Measurements from ENCODE around the gene TLX1.
A peak's percentile ranks its signal among the peaks of the same experiment; 100 is the strongest.

TLX1 gene

DNA sequence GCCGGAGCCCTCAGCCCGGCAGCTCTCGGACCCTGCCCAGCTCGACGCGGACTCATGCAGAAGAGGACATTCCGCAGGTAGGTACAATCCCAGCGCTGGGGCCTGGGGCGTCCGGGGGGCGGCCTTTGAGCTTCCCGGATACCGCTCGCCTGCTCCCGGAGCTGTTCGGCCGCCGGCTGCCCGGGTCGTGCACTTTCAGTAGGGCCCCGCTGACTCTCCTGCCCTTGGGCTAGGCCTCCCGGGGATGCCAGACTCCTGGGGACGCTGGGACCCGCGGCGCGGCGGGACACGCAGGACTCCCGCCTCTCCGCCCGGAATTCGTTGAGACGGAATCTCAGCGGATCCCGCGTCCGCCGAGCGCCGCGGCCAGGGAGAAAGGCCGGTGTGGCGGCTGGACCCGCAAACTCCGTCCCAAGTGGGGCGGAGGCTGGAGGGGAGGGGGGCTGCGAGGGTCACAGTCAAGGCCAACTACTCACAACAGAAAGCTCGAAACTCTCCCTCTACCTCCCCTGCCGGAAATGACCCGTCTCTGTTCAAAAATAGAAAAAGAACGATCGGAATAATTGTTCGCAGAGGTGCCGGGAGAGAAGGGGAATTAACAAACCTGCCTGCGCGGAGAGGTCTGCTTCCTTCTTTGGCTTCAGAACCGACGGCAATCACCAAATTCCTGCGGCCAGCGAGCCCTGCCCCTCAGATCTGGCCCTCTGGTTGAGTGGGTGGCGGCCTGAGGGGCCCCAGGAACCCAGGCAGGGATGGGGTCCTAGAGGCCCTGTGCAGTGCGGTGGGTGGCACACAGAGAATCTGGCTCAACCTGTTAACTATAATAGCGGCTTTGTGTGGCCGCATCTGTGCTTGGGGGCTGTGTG lies 9.2 kb downstream of the TLX1 start:
- Histone ChIP-seq H3K4me1 (ENCODE audit: control insufficient read depth in 1 of 2, insufficient read depth in 1 of 2, low read depth in 1 of 2, low read length in 1 of 2) (peaks cover under 1 to 3% of the 10 kb centered on the region in 2 experiments), H3K27ac (no peak overlapping the region), H3K4me3 (ENCODE audit: low read depth in 1 of 2, low read length in 1 of 2) (no peak overlapping the region), H3K36me3 (no peaks in the 10 kb centered on the region), H3K27me3 (peaks cover 100% of the 10 kb centered on the region), H3K9me3 (no peaks in the 10 kb centered on the region)
- TF ChIP-seq, protein P1, sequence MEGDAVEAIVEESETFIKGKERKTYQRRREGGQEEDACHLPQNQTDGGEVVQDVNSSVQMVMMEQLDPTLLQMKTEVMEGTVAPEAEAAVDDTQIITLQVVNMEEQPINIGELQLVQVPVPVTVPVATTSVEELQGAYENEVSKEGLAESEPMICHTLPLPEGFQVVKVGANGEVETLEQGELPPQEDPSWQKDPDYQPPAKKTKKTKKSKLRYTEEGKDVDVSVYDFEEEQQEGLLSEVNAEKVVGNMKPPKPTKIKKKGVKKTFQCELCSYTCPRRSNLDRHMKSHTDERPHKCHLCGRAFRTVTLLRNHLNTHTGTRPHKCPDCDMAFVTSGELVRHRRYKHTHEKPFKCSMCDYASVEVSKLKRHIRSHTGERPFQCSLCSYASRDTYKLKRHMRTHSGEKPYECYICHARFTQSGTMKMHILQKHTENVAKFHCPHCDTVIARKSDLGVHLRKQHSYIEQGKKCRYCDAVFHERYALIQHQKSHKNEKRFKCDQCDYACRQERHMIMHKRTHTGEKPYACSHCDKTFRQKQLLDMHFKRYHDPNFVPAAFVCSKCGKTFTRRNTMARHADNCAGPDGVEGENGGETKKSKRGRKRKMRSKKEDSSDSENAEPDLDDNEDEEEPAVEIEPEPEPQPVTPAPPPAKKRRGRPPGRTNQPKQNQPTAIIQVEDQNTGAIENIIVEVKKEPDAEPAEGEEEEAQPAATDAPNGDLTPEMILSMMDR (IDR thresholded peaks at IDR 0.05): no peak

DNA sequence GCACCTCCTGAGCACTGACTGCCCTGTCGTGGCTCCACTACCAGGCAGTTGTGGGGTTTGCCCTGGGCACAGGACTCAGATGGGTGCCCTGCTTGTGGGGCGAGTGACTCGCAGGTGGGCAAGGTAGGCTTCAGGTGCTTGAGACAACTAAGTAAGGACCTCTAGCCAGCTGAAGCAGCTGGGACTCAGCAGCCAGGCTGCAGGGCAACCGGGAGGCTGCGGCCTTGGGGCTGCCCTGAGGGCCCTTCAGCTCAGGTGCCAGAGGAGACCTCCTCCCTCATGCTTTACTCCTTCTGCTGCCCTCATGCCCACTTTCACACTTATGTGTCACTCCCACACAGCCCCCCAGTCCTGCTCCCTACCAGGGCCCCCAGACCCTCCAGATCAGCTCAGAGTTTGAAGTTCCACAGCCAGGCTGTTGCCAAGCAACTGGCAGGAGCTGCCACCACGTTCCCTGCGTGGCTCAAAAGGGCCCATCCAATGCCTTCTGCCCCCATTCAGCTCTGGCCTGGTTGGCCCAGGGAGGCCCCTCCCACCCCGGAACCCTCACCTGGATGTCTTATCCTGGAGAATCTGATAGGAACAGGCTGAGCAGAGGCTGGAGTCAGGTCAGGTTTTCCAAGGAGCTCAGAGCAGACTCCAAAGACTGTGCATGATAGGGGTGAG lies 10.0 kb downstream of the TLX1 start:
- TF ChIP-seq, protein P1 (IDR thresholded peaks at IDR 0.05): no peak
- no peaks in the 10 kb centered on the region for H3K36me3 ChIP-seq
- no peak overlapping the region for H3K4me3 ChIP-seq (ENCODE audit: low read depth in 1 of 2, low read length in 1 of 2)
- no peaks in the 10 kb centered on the region for H3K9me3 ChIP-seq
- no peak overlapping the region for H3K27ac ChIP-seq
- H3K4me1 ChIP-seq (ENCODE audit: control insufficient read depth in 1 of 2, insufficient read depth in 1 of 2, low read depth in 1 of 2, low read length in 1 of 2): peaks cover 0 to 3% of the 10 kb centered on the region in 2 experiments
- peaks cover 100% of the 10 kb centered on the region for H3K27me3 ChIP-seq

GRCh38 chr10:101141616-101142532 lies 10.8 kb downstream of the TLX1 start:
- TF ChIP-seq, protein P1 (IDR thresholded peaks at IDR 0.05): peak; percentile 73
- Histone ChIP-seq H3K4me3 (ENCODE audit: low read depth in 1 of 2, low read length in 1 of 2) (no peak overlapping the region), H3K36me3 (no peaks in the 10 kb centered on the region), H3K4me1 (ENCODE audit: control insufficient read depth in 1 of 2, insufficient read depth in 1 of 2, low read depth in 1 of 2, low read length in 1 of 2) (peaks cover 0 to 3% of the 10 kb centered on the region in 2 experiments), H3K27ac (no peak overlapping the region), H3K27me3 (peaks cover 100% of the 10 kb centered on the region), H3K9me3 (no peaks in the 10 kb centered on the region)

DNA sequence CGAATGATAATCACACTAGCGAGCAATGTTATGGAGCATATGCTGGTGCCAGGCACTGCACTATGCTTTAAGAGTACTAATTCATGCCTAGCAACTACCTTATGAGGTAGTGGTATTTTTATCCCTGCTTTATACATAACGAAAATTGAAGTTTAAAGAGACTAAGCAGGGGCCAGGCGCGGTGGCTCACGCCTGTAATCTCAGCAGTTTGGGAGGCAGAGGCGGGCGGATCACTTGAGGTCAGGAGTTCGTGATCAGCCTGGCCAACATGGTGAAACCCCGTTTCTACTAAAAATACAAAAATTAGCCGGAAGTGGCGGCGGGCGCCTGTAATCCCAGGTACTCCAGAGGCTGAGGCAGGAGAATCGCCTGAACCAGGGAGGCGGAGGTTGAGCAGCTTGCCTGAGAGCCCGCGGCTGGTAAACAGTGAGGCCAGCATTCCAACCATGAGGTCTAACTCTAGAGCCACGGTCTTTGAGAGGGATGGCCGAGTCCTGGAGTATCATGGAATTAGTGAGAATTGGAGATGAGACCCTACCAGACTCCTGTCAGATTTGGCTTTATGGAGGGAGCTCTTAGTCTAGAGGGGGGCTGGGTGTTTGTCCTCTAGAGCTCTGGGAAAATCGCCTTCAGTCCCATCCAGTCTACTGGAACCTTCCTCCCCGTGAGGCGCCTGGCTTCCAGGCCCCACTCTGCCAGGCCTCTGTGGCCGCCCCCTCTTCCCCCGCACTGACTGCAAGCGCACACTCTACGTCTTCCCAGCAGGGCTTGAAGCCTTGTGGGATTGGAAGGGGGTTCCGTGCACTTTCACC lies 11.6 kb downstream of the TLX1 start:
- Histone ChIP-seq H3K27me3 (peaks cover 100% of the 10 kb centered on the region), H3K9me3 (no peaks in the 10 kb centered on the region), H3K27ac (no peak overlapping the region), H3K36me3 (no peaks in the 10 kb centered on the region), H3K4me3 (ENCODE audit: low read depth in 1 of 2, low read length in 1 of 2) (no peak overlapping the region), H3K4me1 (ENCODE audit: control insufficient read depth in 1 of 2, insufficient read depth in 1 of 2, low read depth in 1 of 2, low read length in 1 of 2) (peaks cover 0 to 3% of the 10 kb centered on the region in 2 experiments)
- TF ChIP-seq, protein P1 (IDR thresholded peaks at IDR 0.05): no peak

DNA sequence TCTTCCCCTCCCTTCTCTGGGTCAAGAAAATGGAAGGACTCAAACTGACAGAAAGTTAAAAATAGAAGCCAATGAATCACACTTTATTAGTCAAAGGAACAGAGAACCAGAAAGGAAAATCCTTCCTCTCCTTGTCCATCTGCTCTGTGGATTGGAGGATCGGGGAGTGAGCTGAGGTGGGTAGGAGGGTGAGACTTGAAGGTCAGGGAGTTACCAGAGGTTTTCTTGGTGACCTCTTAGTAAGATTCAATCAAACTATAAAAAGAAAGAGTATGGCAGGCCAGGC lies 12.2 kb downstream of the TLX1 start:
- no peak overlapping the region for H3K27ac ChIP-seq
- H3K4me3 ChIP-seq (ENCODE audit: low read depth in 1 of 2, low read length in 1 of 2): no peak overlapping the region
- TF ChIP-seq, protein P1 (IDR thresholded peaks at IDR 0.05): no peak
- no peaks in the 10 kb centered on the region for H3K9me3 ChIP-seq
- H3K36me3 ChIP-seq: no peaks in the 10 kb centered on the region
- H3K4me1 ChIP-seq (ENCODE audit: control insufficient read depth in 1 of 2, insufficient read depth in 1 of 2, low read depth in 1 of 2, low read length in 1 of 2): peaks cover 0 to 3% of the 10 kb centered on the region in 2 experiments
- H3K27me3 ChIP-seq: peaks cover 100% of the 10 kb centered on the region
